OCI-LY3 (cell line): ENCODE data around the gene GNG13.

Experiments used
- CTCF ChIP-seq: fragments of 200-600, 300-600 bp; sonication (generic); IDR thresholded peaks from 2 replicates; pipeline ENCODE4 v1.5.1; 2014; ENCODE audit warnings: antibody characterized with exemption, low read length, low read depth
- EZH2phosphoT487 ChIP-seq: fragments of 200-600 bp; shearing (Covaris generic); IDR thresholded peaks from 2 replicates; pipeline ENCODE4 v1.6.1; 2018; ENCODE audit warnings: antibody characterized with exemption, mixed run types, low read depth

- TF ChIP-seq CTCF (no peak), EZH2phosphoT487 (no peak)
Measured at GRCh38 chr16:799111-799947, 1.2 kb downstream of the GNG13 start.
